ENCODE measurements around the gene TBC1D2B.
"Not testable (repeated sequence)": the region's sequence is repeated elsewhere in the genome, so short reads cannot be mapped to it uniquely, and the experiment has no call there.

Gene TBC1D2B

GRCh38 chr15:77999486-77999885 is 78.0 kb downstream of the TBC1D2B start:
- DNase-seq, result no peak

GRCh38 chr15:77998592-77998991 is 78.9 kb downstream of the TBC1D2B start:
- no peak for DNase-seq

GRCh38 chr15:77997761-77998554 is 79.6 kb downstream of the TBC1D2B start:
- not testable (repeated sequence) for DNase-seq

GRCh38 chr15:77997221-77997620 is 80.3 kb downstream of the TBC1D2B start:
- DNase-seq, result not testable (repeated sequence)

- DNase-seq, result not testable (repeated sequence)
Measured at GRCh38 chr15:77996713-77997171, 80.8 kb downstream of the TBC1D2B start.

DNA sequence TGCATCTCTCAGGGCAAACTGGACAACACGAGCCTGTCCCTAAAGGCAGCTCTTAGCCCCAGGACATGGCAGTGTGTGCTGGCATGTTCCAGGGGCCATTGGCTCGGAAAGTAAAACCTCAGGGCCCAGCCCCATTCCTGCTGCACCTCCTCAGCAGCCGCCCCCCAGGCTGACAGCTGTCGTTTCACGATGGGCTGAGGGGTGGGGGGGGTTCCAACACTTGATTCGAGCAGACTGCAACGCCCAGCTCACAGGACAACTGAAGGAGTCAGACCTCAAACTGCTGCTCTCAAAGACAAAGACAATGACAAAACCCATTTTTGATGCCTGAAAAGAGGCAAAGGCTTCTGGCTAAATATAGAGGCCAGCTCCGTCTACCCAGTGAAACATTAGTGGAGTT is 81.3 kb downstream of the TBC1D2B start:
- not testable (repeated sequence) for DNase-seq

DNA sequence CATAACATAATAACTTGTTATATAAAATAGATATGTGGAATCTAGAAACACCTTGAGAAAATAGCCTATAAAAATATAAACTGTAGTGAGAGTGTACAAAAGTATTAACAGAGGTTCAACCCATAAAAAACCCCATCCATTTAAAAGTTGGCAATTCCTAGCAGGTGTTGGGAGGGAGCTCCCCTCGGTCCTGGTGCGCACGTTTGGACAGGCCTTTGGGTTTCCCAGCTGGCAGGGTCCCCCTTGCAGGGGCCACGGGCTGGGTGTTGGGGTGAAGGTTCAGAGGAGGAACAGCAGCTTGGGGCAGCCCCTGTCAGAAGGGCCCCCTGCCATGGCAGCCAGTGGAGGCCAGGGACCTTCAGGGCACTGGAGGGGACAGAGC is 82.0 kb downstream of the TBC1D2B start:
- not testable (repeated sequence) for DNase-seq

DNA sequence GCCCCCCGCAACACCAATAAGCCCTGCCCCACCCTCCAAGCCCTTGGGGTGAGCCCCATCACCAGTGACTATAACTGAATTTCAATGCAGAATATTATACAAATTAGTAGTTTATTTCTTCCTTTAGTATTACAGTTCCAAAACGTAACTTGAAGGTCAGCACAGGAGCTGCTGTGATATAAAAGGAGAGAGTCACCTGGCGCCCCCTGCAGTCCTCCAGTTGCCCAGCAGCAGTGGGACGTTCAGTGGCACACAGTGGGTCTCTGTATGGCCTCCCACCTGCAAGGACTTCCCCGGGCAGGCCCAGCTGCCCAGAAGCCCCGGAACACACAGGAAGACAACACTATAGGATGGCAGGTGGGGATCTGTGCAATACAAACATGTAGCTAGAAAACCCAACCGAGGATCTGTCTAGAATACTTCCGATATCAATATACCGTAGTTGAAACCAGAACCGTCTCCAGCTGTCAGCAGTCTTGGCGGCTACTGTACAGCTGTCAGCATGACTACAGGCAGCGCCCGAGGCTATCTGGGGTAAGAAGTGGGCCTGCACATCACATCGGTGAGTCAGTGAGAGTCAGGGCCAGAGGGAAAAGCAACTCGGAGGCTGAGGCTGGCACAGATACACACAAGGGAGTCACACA is 82.5 kb downstream of the TBC1D2B start:
- DNase-seq, result peak; percentile 73 to 85

DNA sequence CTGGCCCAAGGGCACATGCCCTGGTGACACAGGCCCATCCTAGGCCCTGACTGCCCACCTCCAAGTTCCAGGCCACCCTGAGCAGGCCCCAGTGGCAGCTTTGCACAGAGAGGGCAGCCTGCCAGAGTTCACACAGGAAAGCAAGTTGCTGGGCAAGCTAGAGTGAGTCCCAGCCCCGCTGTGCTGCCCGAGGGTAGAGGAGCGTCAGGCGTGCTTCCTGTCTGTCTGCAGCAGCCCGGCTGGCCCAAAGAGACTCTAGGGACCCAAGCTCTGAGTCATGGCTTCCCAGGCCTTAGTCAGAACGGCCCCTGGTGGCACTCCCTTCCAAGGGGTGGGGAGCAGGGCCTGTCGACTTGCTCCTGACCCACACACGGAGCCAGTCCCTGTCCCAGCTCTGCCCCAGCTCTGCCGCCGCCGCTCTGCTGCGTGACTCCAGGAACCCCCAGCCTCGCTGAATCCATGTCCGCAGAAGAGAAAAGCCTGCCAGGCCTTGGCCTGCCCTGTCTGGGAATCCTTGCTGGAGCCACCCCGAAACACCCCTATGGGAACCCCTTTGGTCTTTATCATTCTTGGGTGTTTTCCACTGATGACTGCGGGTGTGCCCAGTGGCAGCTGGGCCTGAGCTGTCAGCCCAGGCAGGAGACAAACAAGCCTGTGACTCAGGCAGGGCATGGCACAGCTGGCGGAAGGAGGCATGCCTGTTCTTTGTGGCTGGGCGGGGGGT is 83.4 kb downstream of the TBC1D2B start:
- DNase-seq, result peak in 1 of 2 experiments; percentile 59

DNA sequence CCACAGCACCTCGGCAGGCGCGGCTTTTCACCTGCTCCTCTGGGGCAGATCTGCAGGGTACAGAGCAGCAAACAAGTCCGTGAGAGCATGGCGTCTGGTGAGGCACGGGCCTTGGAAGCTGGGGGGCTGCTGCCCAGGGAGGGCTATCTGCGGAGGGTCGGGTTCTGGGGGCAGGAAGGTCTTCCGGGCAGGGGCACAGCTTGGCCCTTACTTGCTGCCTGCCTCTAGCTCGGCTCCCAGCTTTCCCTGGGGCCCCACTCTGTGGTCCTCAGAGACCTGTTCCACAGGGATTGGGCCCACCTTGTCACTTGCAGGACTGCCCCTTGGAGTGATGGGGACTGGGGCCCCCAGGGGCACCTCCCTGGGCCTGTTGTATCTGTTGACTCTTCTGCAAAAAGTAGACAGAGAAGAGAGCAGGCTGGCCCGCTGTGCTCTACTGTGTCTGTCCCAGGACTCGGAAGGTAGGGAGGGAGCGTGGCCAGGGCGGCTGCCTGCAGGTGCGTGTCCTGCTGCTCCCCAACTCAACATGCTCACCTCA is 84.1 kb downstream of the TBC1D2B start:
- DNase-seq, result no peak

DNA sequence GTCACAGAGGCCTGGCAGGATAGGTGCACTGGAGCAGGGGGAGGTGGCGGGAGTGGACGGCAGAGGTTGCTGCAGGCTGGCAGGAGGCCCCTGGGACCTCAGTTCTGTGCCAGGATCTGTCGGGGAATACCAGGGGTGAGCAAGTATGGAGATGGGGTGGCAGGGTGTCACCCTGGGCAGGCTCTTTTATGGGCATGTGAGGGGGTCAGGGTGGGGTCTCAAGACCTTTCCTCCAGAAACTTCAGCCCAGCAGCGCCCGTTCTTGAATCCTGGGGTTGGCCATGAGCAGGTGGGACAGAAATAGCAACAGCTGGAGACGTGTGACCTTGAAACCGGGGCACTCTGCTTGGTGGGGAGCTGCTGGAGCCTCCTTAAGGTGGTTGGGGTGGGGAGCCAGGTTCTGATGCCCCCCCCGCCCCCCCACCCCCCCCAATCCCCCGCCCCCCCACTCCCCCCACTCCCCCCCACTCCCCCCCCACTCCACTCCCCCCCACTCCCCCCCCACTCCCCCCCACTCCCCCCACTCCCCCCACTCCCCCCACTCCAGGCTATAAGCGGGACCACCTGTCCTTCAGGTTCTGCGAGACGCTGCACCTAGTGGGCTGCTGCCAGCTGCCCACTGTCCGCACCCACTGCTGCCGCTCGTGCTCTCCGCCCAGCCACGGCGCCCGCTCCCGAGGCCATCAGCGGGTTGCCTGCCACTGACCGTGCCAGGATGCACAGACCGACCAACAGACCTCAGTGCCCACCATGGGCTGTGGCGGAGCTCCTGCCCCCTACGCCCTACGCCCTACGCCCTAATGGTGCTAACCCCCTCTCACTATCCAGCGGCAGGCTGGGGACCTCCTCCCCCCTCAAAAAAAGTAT is 84.9 kb downstream of the TBC1D2B start:
- DNase-seq, result no peak

- peak in 1 of 2 experiments; percentile 38 for DNase-seq
Measured at GRCh38 chr15:77991658-77992201, 85.8 kb downstream of the TBC1D2B start.

- no peak for DNase-seq
Measured at GRCh38 chr15:77991029-77991406, 86.5 kb downstream of the TBC1D2B start.

DNA sequence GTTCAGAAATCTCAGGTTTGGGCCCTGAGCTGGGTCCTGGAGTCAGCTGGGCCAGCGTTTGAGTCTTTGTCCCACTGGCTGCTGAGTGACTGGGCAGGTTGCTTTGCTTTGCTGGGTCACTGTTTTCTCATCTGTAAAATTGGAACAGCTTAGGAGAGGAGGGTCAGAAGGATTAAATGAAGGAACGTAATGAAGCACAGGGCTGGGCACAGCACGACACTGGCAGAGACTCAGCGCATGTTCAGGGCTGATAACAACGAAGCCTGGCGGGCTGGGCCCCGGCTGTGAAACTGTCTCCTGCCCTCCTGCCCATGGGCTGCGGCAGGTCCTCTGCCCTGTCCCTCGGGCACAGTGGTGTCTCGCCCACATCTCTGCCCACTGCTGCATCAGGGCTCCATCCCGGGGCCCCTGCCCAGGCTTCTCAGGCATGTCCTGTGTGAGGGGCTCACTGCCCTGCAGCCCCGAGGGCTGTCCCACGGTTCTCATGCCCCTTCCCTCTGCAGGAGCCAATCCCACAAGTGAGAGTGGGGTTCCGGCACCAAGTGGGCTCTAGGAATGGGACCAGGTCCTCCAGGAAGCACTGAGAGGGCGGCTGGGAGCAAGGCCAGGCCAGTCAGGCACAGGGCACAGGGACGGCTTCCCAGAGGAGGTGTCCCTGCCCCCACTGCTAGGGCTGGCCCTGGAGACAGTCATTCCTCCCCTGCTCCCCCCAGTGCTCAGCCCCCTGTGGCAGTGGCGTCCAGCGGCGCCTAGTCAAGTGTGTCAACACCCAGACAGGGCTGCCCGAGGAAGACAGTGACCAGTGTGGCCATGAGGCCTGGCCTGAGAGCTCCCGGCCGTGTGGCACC is 88.0 kb downstream of the TBC1D2B start:
- no peak for DNase-seq

- peak; percentile 32 to 72 for DNase-seq
Measured at GRCh38 chr15:77988347-77989295, 88.9 kb downstream of the TBC1D2B start.

DNA sequence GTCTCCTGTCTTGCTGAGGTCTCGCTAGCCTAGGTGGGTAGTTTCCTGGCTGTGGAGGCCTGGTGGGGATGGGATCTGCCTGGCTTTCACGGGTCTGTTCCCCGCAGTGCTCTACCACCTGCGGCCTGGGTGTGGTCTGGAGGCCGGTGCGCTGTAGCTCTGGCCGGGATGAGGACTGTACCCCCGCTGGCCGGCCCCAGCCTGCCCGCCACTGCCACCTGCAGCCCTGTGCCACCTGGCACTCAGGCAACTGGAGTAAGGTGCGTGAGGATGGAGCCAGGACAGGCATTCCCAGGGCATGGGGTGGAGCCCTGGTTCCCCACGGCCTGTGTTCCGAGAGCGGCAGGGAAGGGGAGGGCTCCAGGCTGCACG is 89.8 kb downstream of the TBC1D2B start:
- DNase-seq, result peak in 1 of 2 experiments; percentile 11

GRCh38 chr15:77986891-77987764 is 90.4 kb downstream of the TBC1D2B start:
- no peak for DNase-seq

- no peak for DNase-seq
Measured at GRCh38 chr15:77985931-77986480, 91.5 kb downstream of the TBC1D2B start.
